A549 (cell line): Measurements from ENCODE around the gene TECPR2. TPM values are rescaled to one million over a fixed set of nuclear protein-coding genes. Genes with fewer than 3 reads are reported as not detected.

Experiments used
- ATAC-seq, 2 experiments: fragments of 200-7000 bp in 1 of 2; fragments of >200 bp in 1 of 2; cut with Nextera tagmentation in 1 of 2; cut with Tn5 transposase in 1 of 2; 3 replicates each; pipeline versions ENCODE4 v1.8.0 to v1.9.1; 2018 to 2020; ENCODE audit warnings: mild to moderate bottlenecking in 1 of 2, moderate library complexity in 1 of 2
- CTCF ChIA-PET: fragments of 300-600 bp; sonication (Branson Sonifier 250); formaldehyde crosslinking; extraction: SDS; loops from one replicate; lab custom pipeline; 2021; ENCODE audit warnings: antibody characterized with exemption, inconsistent platforms; lab: Yijun Ruan, JAX
- POLR2A ChIA-PET: fragments of 350-600 bp; formaldehyde crosslinking; extraction: SDS; loops from one replicate; lab custom pipeline; 2021; ENCODE audit warnings: antibody characterized with exemption, inconsistent platforms; lab: Yijun Ruan, JAX
- DNase-seq, 2 experiments: peaks; one replicate each; pipeline versions ENCODE4 v3.0.0 to v3.0.0-alpha.2; 2011 to 2016; ENCODE audit warnings: low read depth in 1 of 2, low spot score in 1 of 2
- FAIRE-seq: peaks from 2 replicates; lab custom pipeline; 2011; peaks lifted over from hg19 to GRCh38; lab: Jason Lieb, UNC
- H3K27ac ChIP-seq, 2 experiments: fragments of >200 bp; sonication (Bioruptor Twin); formaldehyde crosslinking; 3 replicates each; pipeline ENCODE4 v1.5.1; 2016 to 2017
- H3K4me1 ChIP-seq: fragments of >200 bp; sonication (Bioruptor Twin); formaldehyde crosslinking; 3 replicates; pipeline ENCODE4 v1.6.1; 2016
- H3K4me2 ChIP-seq: fragments of >200 bp; sonication (Bioruptor Twin); formaldehyde crosslinking; 3 replicates; pipeline ENCODE4 v1.6.1; 2016
- H3K4me3 ChIP-seq: fragments of >200 bp; sonication (Bioruptor Twin); formaldehyde crosslinking; 3 replicates; pipeline ENCODE4 v1.5.1; 2016
- H3K9me3 ChIP-seq: fragments of >200 bp; sonication (Bioruptor Twin); formaldehyde crosslinking; 3 replicates; pipeline ENCODE4 v1.6.1; 2016
- BHLHE40 ChIP-seq: IDR thresholded peaks from 2 replicates; pipeline ENCODE4 v1.6.1; 2012; ENCODE audit warnings: low read depth, low read length, inconsistent platforms
- CEBPB ChIP-seq, 2 experiments: fragments of >200 bp in 1 of 2; sonication (Bioruptor Twin) in 1 of 2; formaldehyde crosslinking in 1 of 2; IDR thresholded peaks; 2 replicates each; pipeline ENCODE4 v1.6.1; 2012 to 2016
- EHF ChIP-seq: fragments of 250-450 bp; sonication (Bioruptor Pico); IDR thresholded peaks from 2 replicates; pipeline ENCODE4 v1.5.0; 2020; ENCODE audit warnings: mild to moderate bottlenecking
- EP300 ChIP-seq, 2 experiments: fragments of >200 bp; sonication (Bioruptor Twin); formaldehyde crosslinking; IDR thresholded peaks; 2 replicates in 1 of 2; 3 replicates in 1 of 2; pipeline ENCODE4 v1.6.1; 2016 to 2017
- ESRRA ChIP-seq: fragments of 150-350 bp; IDR thresholded peaks from 2 replicates; pipeline ENCODE4 v1.6.1; 2014; ENCODE audit warnings: mild to moderate bottlenecking, low read length, borderline replicate concordance
- FOSB ChIP-seq: fragments of 250-450 bp; sonication (Bioruptor Pico); IDR thresholded peaks from 2 replicates; pipeline ENCODE4 v1.5.0; 2020; ENCODE audit warnings: mild to moderate bottlenecking, moderate library complexity
- FOSL2 ChIP-seq, 2 experiments: fragments of 450-650 bp in 1 of 2; fragments of >200 bp in 1 of 2; sonication (Bioruptor Twin) in 1 of 2; formaldehyde crosslinking; IDR thresholded peaks; 2 replicates each; pipeline versions ENCODE4 v1.5.0 to v1.6.1; 2016 to 2020; ENCODE audit warnings: mild to moderate bottlenecking in 1 of 2, moderate library complexity in 1 of 2
- GATA3 ChIP-seq: IDR thresholded peaks from 2 replicates; pipeline ENCODE4 v1.6.1; 2012; ENCODE audit warnings: borderline replicate concordance
- HOXB5 ChIP-seq: fragments of 250-450 bp; sonication (Bioruptor Pico); IDR thresholded peaks from 2 replicates; pipeline ENCODE4 v1.5.0; 2020; ENCODE audit warnings: mild to moderate bottlenecking, moderate library complexity
- JUN ChIP-seq, 2 experiments: fragments of >200 bp; sonication (Bioruptor Twin); formaldehyde crosslinking; IDR thresholded peaks; 2 replicates in 1 of 2; 3 replicates in 1 of 2; pipeline ENCODE4 v1.6.1; 2016 to 2017
- JUNB ChIP-seq: fragments of >200 bp; sonication (Bioruptor Twin); formaldehyde crosslinking; IDR thresholded peaks from 2 replicates; pipeline ENCODE4 v1.6.1; 2016
- RARB ChIP-seq: fragments of 250-450 bp; sonication (Bioruptor Pico); IDR thresholded peaks from 2 replicates; pipeline ENCODE4 v1.8.0; 2021; ENCODE audit warnings: mild to moderate bottlenecking, moderate library complexity
- RCOR1 ChIP-seq: fragments of 150-350 bp; IDR thresholded peaks from 2 replicates; pipeline ENCODE4 v1.6.1; 2014; ENCODE audit warnings: antibody characterized with exemption, low read length, low read depth
- RFX5 ChIP-seq: fragments of 450-650 bp; IDR thresholded peaks from 2 replicates; pipeline ENCODE4 v1.7.1; 2014; ENCODE audit warnings: antibody characterized with exemption, mild to moderate bottlenecking, moderate library complexity
- SREBF2 ChIP-seq: fragments of 450-650 bp; IDR thresholded peaks from 2 replicates; pipeline ENCODE4 v1.6.1; 2014; ENCODE audit warnings: mild to moderate bottlenecking, moderate library complexity
- TFCP2L1 ChIP-seq: fragments of 250-450 bp; sonication (Bioruptor Pico); IDR thresholded peaks from 2 replicates; pipeline ENCODE4 v1.5.0; 2021; ENCODE audit warnings: mild to moderate bottlenecking
- ZFP36 ChIP-seq: fragments of 450-650 bp; IDR thresholded peaks from 2 replicates; pipeline ENCODE4 v1.6.1; 2014; ENCODE audit warnings: borderline replicate concordance; ENCODE audit not compliant: partially characterized antibody
- WGBS: methylation state at CpG from one replicate; pipeline ENCODE4 v1.1.6; 2017; ENCODE audit errors: missing lambda C conversion rate; 5-methylcytosine and 5-hydroxymethylcytosine counted together
- polyA plus RNA-seq, 4 experiments: library from polyadenylated mRNA; depleted of rRNA in 3 of 4; stranded (reverse); fragments of >200 nt; fragmentation: RNase III in 1 of 4; extraction: RNeasy Plus Mini Kit Qiagen cat#74134 plus additional on column Dnase treatment in 1 of 4; gene quantifications; 2 replicates in 3 of 4; 3 replicates in 1 of 4; pipeline ENCODE4 v1.2.3, GENCODE V29; 2011 to 2017
- TF ChIP-seq, protein P1 (sequence below): fragments of 200-600 bp; sonication (generic); IDR thresholded peaks from 2 replicates; pipeline ENCODE4 v1.6.1; 2016; ENCODE audit warnings: antibody characterized with exemption, mild to moderate bottlenecking, moderate library complexity
- TF ChIP-seq, protein P2 (sequence below): fragments of >200 bp; sonication (Bioruptor Twin); formaldehyde crosslinking; IDR thresholded peaks from 3 replicates; pipeline ENCODE4 v1.5.1; 2016
- TF ChIP-seq, protein P3 (sequence below): IDR thresholded peaks from 2 replicates; pipeline ENCODE4 v1.6.1; 2012
- TF ChIP-seq, protein P4 (sequence below): fragments of 250-450 bp; sonication (Bioruptor Pico); IDR thresholded peaks from 2 replicates; pipeline ENCODE4 v1.5.0; 2021; ENCODE audit warnings: mild to moderate bottlenecking, moderate library complexity, borderline replicate concordance
- TF ChIP-seq, protein P5 (sequence below): fragments of >200 bp; sonication (Bioruptor Twin); formaldehyde crosslinking; IDR thresholded peaks from 2 replicates; pipeline ENCODE4 v1.6.1; 2016
- TF ChIP-seq, protein P6 (sequence below): fragments of 150-350 bp; IDR thresholded peaks from 2 replicates; pipeline ENCODE4 v1.6.1; 2014; ENCODE audit warnings: low read depth, mild to moderate bottlenecking, low read length
- TF ChIP-seq, protein P7 (sequence below): fragments of 450-650 bp; IDR thresholded peaks from 2 replicates; pipeline ENCODE4 v1.6.1; 2014; ENCODE audit warnings: antibody characterized with exemption

TECPR2 gene
- polyA plus RNA-seq, 2 of the 4 experiments (the other 2 are of a cell fraction): 5.9 to 7.6 TPM

DNA sequence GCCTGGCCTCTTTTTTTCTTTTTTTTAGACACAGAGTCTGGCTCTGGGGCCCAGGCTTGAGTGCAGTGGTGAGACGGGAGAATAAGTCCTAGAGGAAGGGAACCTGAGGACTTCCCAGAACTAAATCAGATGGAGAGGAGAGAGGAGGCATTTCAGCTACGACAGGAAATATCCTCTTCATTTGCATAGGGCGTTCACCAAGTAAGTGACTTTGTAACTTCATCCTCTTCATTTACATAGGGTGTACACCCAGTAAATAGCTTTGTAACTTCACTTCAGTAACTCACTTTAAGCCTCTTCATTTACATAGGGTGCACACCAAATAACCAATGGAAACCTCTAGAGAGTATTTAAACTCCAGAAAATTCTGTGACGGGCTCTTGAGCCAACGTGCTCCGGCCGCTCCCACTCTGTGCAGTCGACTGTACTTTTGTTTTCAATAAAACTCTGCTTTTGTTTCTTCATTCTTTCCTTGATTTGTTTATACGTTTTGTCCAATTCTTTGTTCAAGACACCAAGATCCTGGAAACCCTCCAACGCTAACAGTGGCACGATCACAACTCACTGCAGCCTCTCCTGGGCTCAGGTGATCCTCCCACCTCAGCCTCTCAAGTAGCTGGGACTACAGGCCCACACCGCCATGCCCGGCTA lies 168.2 kb downstream of the TECPR2 start:
- Histone ChIP-seq H3K9me3 (no peaks in the 10 kb centered on the region), H3K4me2 (no peak overlapping the region), H3K27ac (peak overlapping the region; percentile 58 to 72; a peak in 4 of 6 replicates), H3K4me3 (no peak overlapping the region), H3K4me1 (peaks cover 40% of the 10 kb centered on the region)
- CTCF ChIA-PET: interaction anchor here (1.3 kb wide), 1 partner anchor 60 kb away, joined by 4 read pairs; no protein-coding TSS in a partner anchor
- ATAC-seq (no peak), FAIRE-seq (no peak)
- WGBS: 78% methylated on average over 13 of the region's 13 CpGs
- POLR2A ChIA-PET: no interaction called here
- TF ChIP-seq EHF (CRISPR knock-in tag) (no peak), EP300 (IDR thresholded peaks at IDR 0.05) (no peak)
- TF ChIP-seq, all 56 proteins: peak for 0
- no peak for DNase-seq

DNA sequence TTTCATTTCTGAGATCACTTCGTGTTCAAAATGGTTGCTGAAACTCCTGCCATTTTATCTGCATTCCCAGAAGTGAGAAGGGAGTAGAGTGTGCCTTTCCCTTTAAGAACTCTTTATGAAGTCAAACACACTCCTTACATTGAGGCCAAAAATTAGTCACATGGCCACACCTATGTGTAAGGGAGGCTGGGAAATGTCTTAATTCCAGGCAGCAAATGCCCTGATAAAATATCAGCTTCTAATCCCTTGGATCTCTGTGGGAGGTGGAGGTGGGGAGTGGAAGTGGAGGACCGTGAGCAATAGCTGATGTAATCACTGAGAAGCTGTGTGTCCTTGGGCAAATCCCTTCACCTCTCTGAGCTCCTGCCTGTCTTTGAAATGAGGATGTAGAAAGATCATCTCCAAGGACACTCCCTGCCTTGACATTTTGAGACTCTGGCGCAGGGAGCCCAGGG lies 169.5 kb downstream of the TECPR2 start:
- peak; percentile 16 to 27; a peak in 3 of 6 replicates for ATAC-seq
- H3K4me1 ChIP-seq: peaks cover 30% of the 10 kb centered on the region
- 47% methylated on average over 3 of the region's 3 CpGs for WGBS
- CTCF ChIA-PET: interaction anchor here (0.5 to 1.3 kb wide), 4 partner anchors 7 to 59 kb away, joined by 3 to 4 read pairs (median 3); no protein-coding TSS in a partner anchor
- POLR2A ChIA-PET: no interaction called here
- no peak for FAIRE-seq
- peak; percentile 35 to 80 for DNase-seq
- no peak overlapping the region for H3K4me3 ChIP-seq
- H3K4me2 ChIP-seq: peak overlapping the region; percentile 20; the same call in 1 of the 3 replicates
- H3K27ac ChIP-seq: peak overlapping the region; percentile 58 to 72
- no peaks in the 10 kb centered on the region for H3K9me3 ChIP-seq
- TF ChIP-seq CEBPB (IDR thresholded peaks at IDR 0.05) (0 out of 4 replicates have a peak, but pooled peaks of 1 of the 2 experiments have one; percentile 7), FOSB (CRISPR knock-in tag) (no peak), BHLHE40 (no peak), ZFP36 (peak; percentile 94), JUNB (no peak), RFX5 (no peak), RARB (CRISPR knock-in tag) (no peak), FOSL2 (IDR thresholded peaks at IDR 0.05) (no peak), FOSL2 (CRISPR knock-in tag; IDR thresholded peaks at IDR 0.05) (peak; percentile 25; the same call in 1 of the 2 replicates), HOXB5 (CRISPR knock-in tag) (no peak), SREBF2 (no peak), JUN (IDR thresholded peaks at IDR 0.05) (peak in 1 of 2 experiments; percentile 68; a peak in 2 of 5 replicates), EP300 (IDR thresholded peaks at IDR 0.05) (no peak), ESRRA (no peak), TFCP2L1 (CRISPR knock-in tag) (no peak), GATA3 (no peak), RCOR1 (0 out of 2 replicates have a peak, but pooled peaks have one; percentile 61)
- TF ChIP-seq, protein P1, sequence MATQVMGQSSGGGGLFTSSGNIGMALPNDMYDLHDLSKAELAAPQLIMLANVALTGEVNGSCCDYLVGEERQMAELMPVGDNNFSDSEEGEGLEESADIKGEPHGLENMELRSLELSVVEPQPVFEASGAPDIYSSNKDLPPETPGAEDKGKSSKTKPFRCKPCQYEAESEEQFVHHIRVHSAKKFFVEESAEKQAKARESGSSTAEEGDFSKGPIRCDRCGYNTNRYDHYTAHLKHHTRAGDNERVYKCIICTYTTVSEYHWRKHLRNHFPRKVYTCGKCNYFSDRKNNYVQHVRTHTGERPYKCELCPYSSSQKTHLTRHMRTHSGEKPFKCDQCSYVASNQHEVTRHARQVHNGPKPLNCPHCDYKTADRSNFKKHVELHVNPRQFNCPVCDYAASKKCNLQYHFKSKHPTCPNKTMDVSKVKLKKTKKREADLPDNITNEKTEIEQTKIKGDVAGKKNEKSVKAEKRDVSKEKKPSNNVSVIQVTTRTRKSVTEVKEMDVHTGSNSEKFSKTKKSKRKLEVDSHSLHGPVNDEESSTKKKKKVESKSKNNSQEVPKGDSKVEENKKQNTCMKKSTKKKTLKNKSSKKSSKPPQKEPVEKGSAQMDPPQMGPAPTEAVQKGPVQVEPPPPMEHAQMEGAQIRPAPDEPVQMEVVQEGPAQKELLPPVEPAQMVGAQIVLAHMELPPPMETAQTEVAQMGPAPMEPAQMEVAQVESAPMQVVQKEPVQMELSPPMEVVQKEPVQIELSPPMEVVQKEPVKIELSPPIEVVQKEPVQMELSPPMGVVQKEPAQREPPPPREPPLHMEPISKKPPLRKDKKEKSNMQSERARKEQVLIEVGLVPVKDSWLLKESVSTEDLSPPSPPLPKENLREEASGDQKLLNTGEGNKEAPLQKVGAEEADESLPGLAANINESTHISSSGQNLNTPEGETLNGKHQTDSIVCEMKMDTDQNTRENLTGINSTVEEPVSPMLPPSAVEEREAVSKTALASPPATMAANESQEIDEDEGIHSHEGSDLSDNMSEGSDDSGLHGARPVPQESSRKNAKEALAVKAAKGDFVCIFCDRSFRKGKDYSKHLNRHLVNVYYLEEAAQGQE: no peak
- TF ChIP-seq, protein P2, sequence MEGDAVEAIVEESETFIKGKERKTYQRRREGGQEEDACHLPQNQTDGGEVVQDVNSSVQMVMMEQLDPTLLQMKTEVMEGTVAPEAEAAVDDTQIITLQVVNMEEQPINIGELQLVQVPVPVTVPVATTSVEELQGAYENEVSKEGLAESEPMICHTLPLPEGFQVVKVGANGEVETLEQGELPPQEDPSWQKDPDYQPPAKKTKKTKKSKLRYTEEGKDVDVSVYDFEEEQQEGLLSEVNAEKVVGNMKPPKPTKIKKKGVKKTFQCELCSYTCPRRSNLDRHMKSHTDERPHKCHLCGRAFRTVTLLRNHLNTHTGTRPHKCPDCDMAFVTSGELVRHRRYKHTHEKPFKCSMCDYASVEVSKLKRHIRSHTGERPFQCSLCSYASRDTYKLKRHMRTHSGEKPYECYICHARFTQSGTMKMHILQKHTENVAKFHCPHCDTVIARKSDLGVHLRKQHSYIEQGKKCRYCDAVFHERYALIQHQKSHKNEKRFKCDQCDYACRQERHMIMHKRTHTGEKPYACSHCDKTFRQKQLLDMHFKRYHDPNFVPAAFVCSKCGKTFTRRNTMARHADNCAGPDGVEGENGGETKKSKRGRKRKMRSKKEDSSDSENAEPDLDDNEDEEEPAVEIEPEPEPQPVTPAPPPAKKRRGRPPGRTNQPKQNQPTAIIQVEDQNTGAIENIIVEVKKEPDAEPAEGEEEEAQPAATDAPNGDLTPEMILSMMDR: no peak
- TF ChIP-seq, protein P3, sequence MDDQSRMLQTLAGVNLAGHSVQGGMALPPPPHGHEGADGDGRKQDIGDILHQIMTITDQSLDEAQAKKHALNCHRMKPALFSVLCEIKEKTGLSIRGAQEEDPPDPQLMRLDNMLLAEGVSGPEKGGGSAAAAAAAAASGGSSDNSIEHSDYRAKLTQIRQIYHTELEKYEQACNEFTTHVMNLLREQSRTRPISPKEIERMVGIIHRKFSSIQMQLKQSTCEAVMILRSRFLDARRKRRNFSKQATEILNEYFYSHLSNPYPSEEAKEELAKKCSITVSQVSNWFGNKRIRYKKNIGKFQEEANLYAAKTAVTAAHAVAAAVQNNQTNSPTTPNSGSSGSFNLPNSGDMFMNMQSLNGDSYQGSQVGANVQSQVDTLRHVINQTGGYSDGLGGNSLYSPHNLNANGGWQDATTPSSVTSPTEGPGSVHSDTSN: no peak
- TF ChIP-seq, protein P4, sequence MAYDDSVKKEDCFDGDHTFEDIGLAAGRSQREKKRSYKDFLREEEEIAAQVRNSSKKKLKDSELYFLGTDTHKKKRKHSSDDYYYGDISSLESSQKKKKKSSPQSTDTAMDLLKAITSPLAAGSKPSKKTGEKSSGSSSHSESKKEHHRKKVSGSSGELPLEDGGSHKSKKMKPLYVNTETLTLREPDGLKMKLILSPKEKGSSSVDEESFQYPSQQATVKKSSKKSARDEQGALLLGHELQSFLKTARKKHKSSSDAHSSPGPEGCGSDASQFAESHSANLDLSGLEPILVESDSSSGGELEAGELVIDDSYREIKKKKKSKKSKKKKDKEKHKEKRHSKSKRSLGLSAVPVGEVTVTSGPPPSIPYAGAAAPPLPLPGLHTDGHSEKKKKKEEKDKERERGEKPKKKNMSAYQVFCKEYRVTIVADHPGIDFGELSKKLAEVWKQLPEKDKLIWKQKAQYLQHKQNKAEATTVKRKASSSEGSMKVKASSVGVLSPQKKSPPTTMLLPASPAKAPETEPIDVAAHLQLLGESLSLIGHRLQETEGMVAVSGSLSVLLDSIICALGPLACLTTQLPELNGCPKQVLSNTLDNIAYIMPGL: no peak
- TF ChIP-seq, protein P5, sequence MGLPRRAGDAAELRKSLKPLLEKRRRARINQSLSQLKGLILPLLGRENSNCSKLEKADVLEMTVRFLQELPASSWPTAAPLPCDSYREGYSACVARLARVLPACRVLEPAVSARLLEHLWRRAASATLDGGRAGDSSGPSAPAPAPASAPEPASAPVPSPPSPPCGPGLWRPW: no peak
- TF ChIP-seq, protein P6, sequence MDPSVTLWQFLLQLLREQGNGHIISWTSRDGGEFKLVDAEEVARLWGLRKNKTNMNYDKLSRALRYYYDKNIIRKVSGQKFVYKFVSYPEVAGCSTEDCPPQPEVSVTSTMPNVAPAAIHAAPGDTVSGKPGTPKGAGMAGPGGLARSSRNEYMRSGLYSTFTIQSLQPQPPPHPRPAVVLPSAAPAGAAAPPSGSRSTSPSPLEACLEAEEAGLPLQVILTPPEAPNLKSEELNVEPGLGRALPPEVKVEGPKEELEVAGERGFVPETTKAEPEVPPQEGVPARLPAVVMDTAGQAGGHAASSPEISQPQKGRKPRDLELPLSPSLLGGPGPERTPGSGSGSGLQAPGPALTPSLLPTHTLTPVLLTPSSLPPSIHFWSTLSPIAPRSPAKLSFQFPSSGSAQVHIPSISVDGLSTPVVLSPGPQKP: no peak
- TF ChIP-seq, protein P7, sequence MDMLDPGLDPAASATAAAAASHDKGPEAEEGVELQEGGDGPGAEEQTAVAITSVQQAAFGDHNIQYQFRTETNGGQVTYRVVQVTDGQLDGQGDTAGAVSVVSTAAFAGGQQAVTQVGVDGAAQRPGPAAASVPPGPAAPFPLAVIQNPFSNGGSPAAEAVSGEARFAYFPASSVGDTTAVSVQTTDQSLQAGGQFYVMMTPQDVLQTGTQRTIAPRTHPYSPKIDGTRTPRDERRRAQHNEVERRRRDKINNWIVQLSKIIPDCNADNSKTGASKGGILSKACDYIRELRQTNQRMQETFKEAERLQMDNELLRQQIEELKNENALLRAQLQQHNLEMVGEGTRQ: peak; percentile 38; the same call in 1 of the 2 replicates
